K562 (cell line): ENCODE data around the gene ARID3B. TPM values are rescaled to one million over a fixed set of nuclear protein-coding genes. Genes with fewer than 3 reads are reported as not detected.

Experiments used
- ATAC-seq: fragments of 200-7000 bp; cut with Tn5 transposase; 3 replicates; pipeline ENCODE4 v1.9.1; 2020; ENCODE audit warnings: moderate library complexity
- BruUV-seq: library from RNA; stranded (reverse); fragments of 400-500 nt; replicated peaks from 2 replicates; lab custom pipeline; 2021; lab: Mats Ljungman, UMichigan
- CTCF ChIA-PET: fragments of 300-600 bp; formaldehyde crosslinking; extraction: SDS; loops from one replicate; lab custom pipeline; 2021; ENCODE audit warnings: low intra/inter-chr PET ratio; lab: Yijun Ruan, JAX
- POLR2A ChIA-PET: fragments of 300-600, 350-650 bp; sonication (Branson Sonifier 250); formaldehyde crosslinking; extraction: SDS; loops from one replicate; lab custom pipeline; 2021; ENCODE audit warnings: antibody characterized with exemption, inconsistent platforms; lab: Yijun Ruan, JAX
- DNase-seq, 4 experiments: peaks; one replicate each; pipeline versions ENCODE4 v3.0.0 to v3.0.0-alpha.2; 2011 to 2018; ENCODE audit warnings: low spot score in 3 of 4, mixed read lengths in 3 of 4; ENCODE audit errors: extremely low read depth in 1 of 4
- FAIRE-seq: peaks from 2 replicates; lab custom pipeline; 2011; peaks lifted over from hg19 to GRCh38; lab: Jason Lieb, UNC
- H2AFZ ChIP-seq: 2 replicates; pipeline ENCODE4 v1.6.0; 2011; ENCODE audit warnings: low read depth, low read length, control low read depth, inconsistent platforms
- H3K27ac ChIP-seq: fragments of 200-600 bp; 3 replicates; pipeline ENCODE4 v1.8.0; 2011; ENCODE audit warnings: low read depth, mild to moderate bottlenecking, control low read depth, inconsistent platforms, low read length, moderate library complexity, mixed read lengths; ENCODE audit errors: extremely low read depth
- H3K27me3 ChIP-seq, 2 experiments: fragments of 300-600 bp in 1 of 2; 2 replicates in 1 of 2; 3 replicates in 1 of 2; pipeline versions ENCODE4 v1.6.0 to v1.8.0; 2011; ENCODE audit warnings: inconsistent platforms in 2 of 2, low read length in 2 of 2, mild to moderate bottlenecking in 1 of 2, mixed read lengths in 1 of 2, moderate library complexity in 1 of 2; ENCODE audit not compliant: control insufficient read depth in 2 of 2, insufficient read depth in 2 of 2
- H3K36me3 ChIP-seq: fragments of 300-600 bp; 3 replicates; pipeline ENCODE4 v1.8.0; 2011; ENCODE audit warnings: mild to moderate bottlenecking, low read length, inconsistent platforms; ENCODE audit not compliant: control insufficient read depth, insufficient read depth
- H3K4me1 ChIP-seq, 2 experiments: fragments of 200-600 bp in 1 of 2; replicated peaks in 1 of 2; 2 replicates in 1 of 2; 3 replicates in 1 of 2; pipeline versions ENCODE4 v1.5.1 to v1.8.0; 2011; ENCODE audit warnings: inconsistent platforms in 2 of 2, low read length in 2 of 2, mild to moderate bottlenecking in 1 of 2, mixed read lengths in 1 of 2, moderate library complexity in 1 of 2; ENCODE audit not compliant: control insufficient read depth in 2 of 2, insufficient read depth in 2 of 2
- H3K4me2 ChIP-seq: 2 replicates; pipeline ENCODE4 v1.6.1; 2011; ENCODE audit warnings: low read length, control low read depth, inconsistent platforms, mixed read lengths; ENCODE audit not compliant: insufficient read depth
- H3K4me3 ChIP-seq: fragments of 200-600 bp; sonication (generic), shearing (Covaris generic); 2 replicates; pipeline ENCODE4 v1.5.1; 2016; ENCODE audit warnings: control low read depth, inconsistent platforms
- H3K79me2 ChIP-seq: fragments of 200-600 bp; 3 replicates; pipeline ENCODE4 v1.8.0; 2011; ENCODE audit warnings: low read length, inconsistent platforms; ENCODE audit not compliant: control insufficient read depth, insufficient read depth
- H3K9ac ChIP-seq, 2 experiments: 2 replicates each; pipeline versions ENCODE4 v1.6.0 to v1.6.1; 2011; ENCODE audit warnings: low read depth in 2 of 2, low read length in 2 of 2, control low read depth in 1 of 2, inconsistent platforms in 1 of 2, mild to moderate bottlenecking in 1 of 2, mixed read lengths in 1 of 2; ENCODE audit not compliant: insufficient read depth in 1 of 2
- H3K9me1 ChIP-seq: one replicate; pipeline ENCODE4 v1.6.0; 2011; ENCODE audit warnings: inconsistent platforms, mild to moderate bottlenecking, low read length, moderate library complexity; ENCODE audit not compliant: control insufficient read depth, insufficient read depth
- H3K9me3 ChIP-seq: replicated peaks from 2 replicates; pipeline ENCODE4 v1.5.1; 2011; ENCODE audit warnings: low read depth, low read length, inconsistent platforms; ENCODE audit not compliant: control insufficient read depth, insufficient read depth
- H4K20me1 ChIP-seq: replicated peaks from 2 replicates; pipeline ENCODE4 v1.6.1; 2011; ENCODE audit warnings: low read length, inconsistent platforms, mixed read lengths; ENCODE audit not compliant: control insufficient read depth, insufficient read depth
- ARID3A ChIP-seq: IDR thresholded peaks from 2 replicates; pipeline ENCODE4 v1.6.1; 2012; ENCODE audit warnings: low read depth, low read length, improper control_type of control experiment, borderline replicate concordance
- CEBPB ChIP-seq: fragments of 450-650 bp; IDR thresholded peaks from 2 replicates; pipeline ENCODE4 v1.6.1; 2016; ENCODE audit warnings: missing genetic modification characterization, missing compliant biosample characterization
- EZH2 ChIP-seq: IDR thresholded peaks from 2 replicates; pipeline ENCODE4 v1.6.1; 2012; ENCODE audit warnings: low read depth, mild to moderate bottlenecking, inconsistent platforms, low read length, borderline replicate concordance
- FUS ChIP-seq: fragments of 200-400 bp; formaldehyde crosslinking; optimal IDR thresholded peaks from 2 replicates; pipeline ENCODE3; 2017; ENCODE audit warnings: low read depth, low read length
- HNRNPUL1 ChIP-seq: fragments of 200-400 bp; formaldehyde crosslinking; IDR thresholded peaks from 2 replicates; pipeline ENCODE4 v1.6.1; 2017; ENCODE audit warnings: low read length
- HOXB6 ChIP-seq: fragments of 250-450 bp; sonication (Bioruptor Pico); IDR thresholded peaks from 2 replicates; pipeline ENCODE4 v1.5.1; 2022; ENCODE audit warnings: mild to moderate bottlenecking, borderline replicate concordance
- KLF1 ChIP-seq: fragments of 450-650 bp; IDR thresholded peaks from 2 replicates; pipeline ENCODE4 v1.6.1; 2016; ENCODE audit warnings: missing genetic modification characterization, missing compliant biosample characterization
- NFE2 ChIP-seq: IDR thresholded peaks from 2 replicates; pipeline ENCODE4 v1.6.1; 2014; ENCODE audit warnings: antibody characterized with exemption, low read depth
- PML ChIP-seq: IDR thresholded peaks from 2 replicates; pipeline ENCODE4 v1.6.1; 2012; ENCODE audit warnings: low read length, inconsistent platforms
- SIRT6 ChIP-seq: IDR thresholded peaks from one replicate; pipeline ENCODE4 v1.6.1; 2012; ENCODE audit warnings: low read depth, mild to moderate bottlenecking, control low read depth, inconsistent platforms, low read length, moderate library complexity
- SMARCE1 ChIP-seq: fragments of 450-650 bp; IDR thresholded peaks from 2 replicates; pipeline ENCODE4 v1.7.1; 2016; ENCODE audit warnings: mild to moderate bottlenecking
- SNAPC5 ChIP-seq: fragments of 250-450 bp; sonication (Bioruptor Pico); IDR thresholded peaks from 2 replicates; pipeline ENCODE4 v1.8.0; 2021; ENCODE audit warnings: moderate library complexity, mild to moderate bottlenecking, inconsistent platforms
- TEAD2 ChIP-seq: fragments of 450-650 bp; IDR thresholded peaks from 2 replicates; pipeline ENCODE4 v1.6.1; 2016; ENCODE audit warnings: missing genetic modification characterization, control low read depth, missing compliant biosample characterization
- THRB ChIP-seq: fragments of 450-650 bp; formaldehyde crosslinking; conservative IDR thresholded peaks from 2 replicates; pipeline ENCODE4 v1.4.0; 2022; ENCODE audit warnings: mild to moderate bottlenecking, missing genetic modification characterization
- U2AF1 ChIP-seq: fragments of 200-400 bp; formaldehyde crosslinking; optimal IDR thresholded peaks from 2 replicates; pipeline ENCODE3; 2017; ENCODE audit warnings: mild to moderate bottlenecking, low read depth, low read length, moderate library complexity
- ZBTB33 ChIP-seq: sonication (generic); formaldehyde crosslinking; IDR thresholded peaks from 2 replicates; pipeline ENCODE4 v1.8.1; 2023; ENCODE audit warnings: mild to moderate bottlenecking, missing genetic modification reagents
- ZFP36 ChIP-seq: fragments of 150-350 bp; IDR thresholded peaks from 2 replicates; pipeline ENCODE4 v1.6.1; 2018; ENCODE audit warnings: low read length, low read depth; ENCODE audit not compliant: partially characterized antibody
- ZNF232 ChIP-seq: sonication (generic); formaldehyde crosslinking; IDR thresholded peaks from 2 replicates; pipeline ENCODE4 v1.8.0; 2022; ENCODE audit warnings: mild to moderate bottlenecking, missing genetic modification reagents
- ZNF668 ChIP-seq: fragments of 250-450 bp; sonication (Bioruptor Pico); IDR thresholded peaks from 2 replicates; pipeline ENCODE4 v1.8.0; 2022; ENCODE audit warnings: mild to moderate bottlenecking, inconsistent platforms
- ZNF766 ChIP-seq: fragments of 200-800 bp; sonication (Bioruptor generic); conservative IDR thresholded peaks from 2 replicates; pipeline ENCODE4 v1.6.1; 2016; ENCODE audit warnings: missing genetic modification characterization, missing compliant biosample characterization
- WGBS: fragments of 100-300 bp; shearing (Covaris generic); methylation state at CpG from one replicate; pipeline ENCODE4 v1.1.6; 2016; ENCODE audit warnings: low coverage, mixed read lengths; ENCODE audit not compliant: insufficient coverage; ENCODE audit errors: missing lambda C conversion rate; 5-methylcytosine and 5-hydroxymethylcytosine counted together
- in situ Hi-C: fragments of 300-500 bp; cut with MboI; formaldehyde crosslinking; loops from 4 replicates; pipeline ENCODE4 v1.15.0; 2018; ENCODE audit warnings: inconsistent platforms, mixed read lengths
- intact Hi-C: fragments of 100-400 bp; cut with micrococcal nuclease; formaldehyde crosslinking; loops from 2 replicates; pipeline ENCODE4 v1.14.2; 2022
- polyA plus RNA-seq, 8 experiments: library from polyadenylated mRNA; depleted of rRNA in 4 of 8; stranded (reverse) in 5 of 8; unstranded in 3 of 8; fragments of >200 nt; fragmentation: Nextera tagmentation in 2 of 8; fragmentation: Illumina TruSeq in 1 of 8; extraction: Ambion mirVana in 2 of 8; extraction: Trizol in 1 of 8; gene quantifications; 2 replicates each; pipeline versions ENCODE4 v1.2.1 to v1.2.3, GENCODE V29; 2011 to 2014; ENCODE audit warnings: inconsistent platforms in 1 of 8, missing spikeins in 1 of 8
- total RNA-seq, 7 experiments: library from RNA; depleted of rRNA in 6 of 7; stranded (reverse); fragments of >200 nt in 6 of 7; fragmentation: Illumina TruSeq in 2 of 7; extraction: Trizol in 2 of 7; gene quantifications; 2 replicates each; pipeline versions ENCODE4 v1.2.1 to v1.2.3, GENCODE V29; 2011 to 2021; ENCODE audit warnings: low replicate concordance in 1 of 7

Gene ARID3B
- total and polyA plus RNA-seq, 9 of the 15 experiments (the other 6 are each of a cell fraction or from before 2014, with no cell fraction given) = 0.32 to 15.1 (median 7.1) TPM

- TF ChIP-seq TEAD2 (no peak), PML (no peak), ZFP36 (peak; percentile 85), HOXB6 (CRISPR knock-in tag) (no peak), ZNF668 (no peak), CEBPB (tag) (no peak), ARID3A (no peak), ZNF232 (no peak), NFE2 (no peak)
Observed at GRCh38 chr15:74605795-74606150, 64.8 kb downstream of the ARID3B start (continued).

GRCh38 chr15:74608786-74609185, 67.8 kb downstream of the ARID3B start:
- ChIA-PET CTCF (no interaction called here), POLR2A (interaction anchor here (0.6 to 9.7 kb wide), 3 partner anchors 8 to 164 kb away, joined by 3 to 111 read pairs (median 3); no protein-coding TSS in a partner anchor)
- peaks cover 17 to 50% of the 10 kb centered on the region in 2 experiments for H3K4me1 ChIP-seq
- BruUV-seq = no TSS peak
- no peak overlapping the region for H3K27ac ChIP-seq
- FAIRE-seq (no peak), DNase-seq (no peak), ATAC-seq (no peak)
- H3K4me3 ChIP-seq = no peak overlapping the region
- in situ Hi-C loops (no loop called here), intact Hi-C loops (no loop called here)
- 0% methylated on average over 2 of the region's 3 CpGs for WGBS
- no peaks in the 10 kb centered on the region for H3K9me1 ChIP-seq
- peaks cover 15% of the 10 kb centered on the region for H4K20me1 ChIP-seq
- H3K79me2 ChIP-seq = no peaks in the 10 kb centered on the region
- no peak overlapping the region for H3K4me2 ChIP-seq
- no peak overlapping the region for H2AFZ ChIP-seq
- no peaks in the 10 kb centered on the region for H3K9me3 ChIP-seq
- H3K9ac ChIP-seq = no peak overlapping the region
- H3K27me3 ChIP-seq = peaks cover 0 to 11% of the 10 kb centered on the region in 2 experiments; a peak in 2 of 5 replicates
- H3K36me3 ChIP-seq = no peaks in the 10 kb centered on the region
- no peak for TF ChIP-seq HNRNPUL1
- TF ChIP-seq ZNF766 (CRISPR knock-in tag) = no peak
- no peak for TF ChIP-seq THRB (CRISPR knock-in tag)
- no peak for TF ChIP-seq KLF1 (tag)
- TF ChIP-seq SNAPC5 = no peak
- TF ChIP-seq EZH2 = no peak
- TF ChIP-seq SIRT6 = no peak
- TF ChIP-seq ZBTB33 (CRISPR knock-in tag) = no peak
- no peak for TF ChIP-seq SMARCE1
- TF ChIP-seq U2AF1 = no peak
- no peak for TF ChIP-seq FUS
